ENCODE data around the gene ZBTB22. TPM values are rescaled to one million over a fixed set of nuclear protein-coding genes. Genes with fewer than 3 reads are reported as not detected.
A peak's percentile ranks its signal among the peaks of the same experiment; 100 is the strongest.
"Not testable (repeated sequence)": the region's sequence is repeated elsewhere in the genome, so short reads cannot be mapped to it uniquely, and the experiment has no call there.

The ZBTB22 gene
- total RNA-seq, 4 donors from 2014 or later, result 17.9 to 30.3 (median 26.3) TPM

DNA sequence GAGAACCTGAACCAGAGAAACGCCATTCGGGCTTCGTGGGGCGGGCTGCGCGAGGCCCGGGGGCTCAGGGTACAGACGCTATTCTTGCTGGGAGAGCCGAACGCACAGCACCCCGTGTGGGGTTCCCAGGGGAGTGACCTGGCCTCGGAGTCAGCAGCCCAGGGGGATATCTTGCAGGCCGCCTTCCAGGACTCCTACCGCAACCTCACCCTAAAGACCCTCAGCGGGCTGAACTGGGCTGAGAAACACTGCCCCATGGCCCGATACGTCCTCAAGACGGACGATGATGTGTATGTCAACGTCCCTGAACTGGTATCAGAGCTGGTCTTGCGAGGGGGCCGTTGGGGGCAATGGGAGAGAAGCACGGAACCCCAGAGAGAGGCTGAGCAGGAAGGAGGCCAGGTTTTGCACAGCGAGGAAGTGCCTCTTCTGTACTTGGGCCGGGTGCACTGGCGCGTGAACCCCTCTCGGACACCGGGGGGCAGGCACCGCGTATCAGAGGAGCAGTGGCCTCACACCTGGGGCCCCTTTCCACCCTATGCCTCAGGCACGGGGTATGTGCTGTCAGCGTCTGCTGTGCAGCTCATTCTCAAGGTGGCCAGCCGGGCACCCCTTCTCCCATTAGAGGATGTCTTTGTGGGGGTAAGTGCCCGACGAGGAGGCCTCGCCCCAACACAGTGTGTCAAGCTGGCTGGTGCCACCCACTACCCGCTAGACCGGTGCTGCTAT lies 39.7 kb downstream of the ZBTB22 start:
- DNase-seq, result no peak
- no peaks in the 10 kb centered on the region for H3K27me3 ChIP-seq
- peak overlapping the region; percentile 75 to 90 (median 87) for H3K27ac ChIP-seq
- peaks cover 21 to 29% of the 10 kb centered on the region in 2 donors for H3K36me3 ChIP-seq
- no peaks in the 10 kb centered on the region for H3K9me3 ChIP-seq
- WGBS, 2 donors, result 49% methylated on average over 20 to 29 of the region's 39 CpGs
- intact Hi-C loops (cut with DNase I), result no loop called here
- H3K4me1 ChIP-seq, result peaks cover 22 to 39% of the 10 kb centered on the region in 2 donors
- TF ChIP-seq CTCF (IDR thresholded peaks at IDR 0.05) (no peak), POLR2A (IDR thresholded peaks at IDR 0.05) (no peak)
- peak overlapping the region; percentile 57 to 90 (median 80) for H3K4me3 ChIP-seq (replicated peaks in 1 of 3)

DNA sequence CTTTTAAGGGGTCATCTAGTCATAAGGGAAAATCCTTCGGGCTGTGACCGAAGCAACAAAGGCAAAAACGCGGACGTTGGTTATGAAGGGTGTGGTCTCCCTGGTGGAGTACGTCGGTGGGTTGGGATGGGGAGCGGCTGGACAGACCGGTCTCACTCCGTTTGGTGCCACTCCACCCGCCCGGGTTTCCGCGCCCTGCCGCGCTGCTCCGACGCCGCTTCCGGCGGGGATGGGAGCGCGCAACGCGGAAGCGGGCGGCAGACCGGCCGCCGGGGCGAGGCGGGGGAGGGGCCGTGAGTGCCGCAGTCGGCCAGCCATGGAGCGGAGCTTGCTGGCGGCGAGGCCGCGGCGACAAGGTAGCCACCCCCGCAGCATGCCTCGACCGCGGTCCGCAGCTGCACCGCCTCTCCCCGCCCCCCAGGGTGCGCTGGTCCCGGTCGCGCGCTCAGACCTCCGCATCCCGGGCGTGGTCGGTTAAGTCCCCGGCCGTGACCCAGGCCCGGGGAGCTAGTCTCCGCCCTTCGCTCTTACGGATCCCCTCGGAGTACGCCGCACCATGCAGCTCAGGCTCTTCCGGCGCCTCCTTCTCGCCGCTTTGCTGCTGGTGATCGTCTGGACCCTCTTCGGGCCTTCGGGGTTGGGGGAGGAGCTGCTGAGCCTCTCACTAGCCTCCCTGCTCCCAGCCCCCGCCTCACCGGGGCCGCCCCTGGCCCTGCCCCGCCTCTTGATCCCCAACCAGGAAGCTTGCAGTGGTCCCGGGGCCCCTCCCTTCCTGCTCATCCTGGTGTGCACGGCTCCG lies 40.5 kb downstream of the ZBTB22 start, which contains the start of gene B3GALT4:
TSS of gene B3GALT4 (plus strand) at position 260 of the 799 bp plus-strand sequence. CDS start at position 557, 297 bp downstream.
- peak; percentile 17 to 50 (median 34) for TF ChIP-seq CTCF (IDR thresholded peaks at IDR 0.05)
- TF ChIP-seq POLR2A (IDR thresholded peaks at IDR 0.05), result peak in 1 of 2 donors; percentile 59
- 1 to 3% methylated on average over 16 to 53 of the region's 80 CpGs for WGBS, 2 donors
- intact Hi-C loops (cut with DNase I), result no loop called here
- peaks cover 21 to 29% of the 10 kb centered on the region in 2 donors for H3K36me3 ChIP-seq
- peak; percentile 73 to 75 for DNase-seq
- no peaks in the 10 kb centered on the region for H3K9me3 ChIP-seq
- peak within 1 kb of the TSS; percentile 57 to 90 (median 80) for H3K4me3 ChIP-seq (replicated peaks in 1 of 3)
- no peaks in the 10 kb centered on the region for H3K27me3 ChIP-seq
- H3K4me1 ChIP-seq, result peaks cover 28 to 45% of the 10 kb centered on the region in 2 donors
- peak within 1 kb of the TSS; percentile 75 to 90 (median 87) for H3K27ac ChIP-seq

DNA sequence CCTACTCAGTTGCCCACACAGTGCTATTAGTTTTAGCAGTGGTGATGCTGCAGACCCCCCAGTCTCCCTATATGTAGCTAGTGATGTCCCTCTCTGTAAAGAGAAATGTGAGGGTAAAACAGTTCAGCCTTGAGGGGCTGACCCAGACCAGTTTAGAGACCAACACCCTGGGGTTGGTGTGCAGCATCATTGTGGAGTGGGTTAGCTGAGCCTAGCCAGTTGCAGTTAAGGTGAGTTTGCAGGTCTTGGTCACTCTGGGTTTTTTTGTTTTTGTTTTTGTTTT lies 41.0 kb downstream of the ZBTB22 start:
- Histone ChIP-seq H3K4me3 (replicated peaks in 1 of 3) (peak overlapping the region; percentile 57 to 90 (median 80)), H3K4me1 (peaks cover 28 to 45% of the 10 kb centered on the region in 2 donors)

GRCh38 chr6:33275795-33276580 lies 41.6 kb downstream of the ZBTB22 start:
- H3K27ac ChIP-seq, result peak overlapping the region in 2 of 3 donors; percentile 75 to 90
- DNase-seq; H3K4me3 ChIP-seq (replicated peaks in 1 of 3); H3K27me3 ChIP-seq; intact Hi-C loops (cut with DNase I); H3K9me3 ChIP-seq: not testable (repeated sequence)
- WGBS, 2 donors, result 81 to 86% methylated on average over 16 of the region's 16 CpGs
- H3K4me1 ChIP-seq, result peaks cover 28 to 47% of the 10 kb centered on the region in 2 donors
- H3K36me3 ChIP-seq, result peaks cover 21 to 29% of the 10 kb centered on the region in 2 donors

More for the DNA sequence above, 41.0 kb downstream of the ZBTB22 start:
- intact Hi-C loops (cut with DNase I), result no loop called here
- TF ChIP-seq CTCF (IDR thresholded peaks at IDR 0.05) (no peak), POLR2A (IDR thresholded peaks at IDR 0.05) (no peak)
- peak overlapping the region; percentile 75 to 90 (median 87) for H3K27ac ChIP-seq
- DNase-seq, result no peak
- H3K36me3 ChIP-seq, result peaks cover 21 to 29% of the 10 kb centered on the region in 2 donors
- H3K9me3 ChIP-seq, result no peaks in the 10 kb centered on the region
- no peaks in the 10 kb centered on the region for H3K27me3 ChIP-seq
